ENCODE measurements around the gene RNPEP.

RNPEP gene

GRCh38 chr1:201982082-201982622, 296 bp upstream of the RNPEP start:
- CTCF ChIA-PET, result interaction anchor here (0.8 to 3.0 kb wide), 5 partner anchors 10 to 134 kb away, joined by 3 to 15 read pairs (median 3); no protein-coding TSS in a partner anchor
- Histone ChIP-seq H3K4me3 (ENCODE audit: control insufficient read depth in 1 of 7, extremely low read depth in 1 of 7, insufficient read depth in 4 of 7, low read depth in 2 of 7, low read length in 6 of 7) (peak overlapping the region; percentile 66 to 90 (median 75)), H3K36me3 (ENCODE audit: control insufficient read depth in 4 of 4, insufficient read depth in 4 of 4, low read length in 3 of 4) (peaks cover 0 to 5% (median 1%) of the 10 kb centered on the region in 4 experiments), H3K27me3 (replicated peaks in 2 of 5; ENCODE audit: control insufficient read depth in 4 of 5, insufficient read depth in 5 of 5, low read length in 4 of 5) (no peaks in the 10 kb centered on the region), H3K27ac (ENCODE audit: insufficient read depth in 1 of 2, low read depth in 1 of 2, low read length in 2 of 2, poor library complexity in 1 of 2, severe bottlenecking in 2 of 2) (no peak overlapping the region), H3K4me1 (ENCODE audit: control extremely low read depth in 1 of 4, control insufficient read depth in 4 of 4, insufficient read depth in 4 of 4, low read length in 3 of 4) (peaks cover 2 to 15% (median 15%) of the 10 kb centered on the region in 4 experiments), H3K9me3 (ENCODE audit: control extremely low read depth in 1 of 5, control insufficient read depth in 4 of 5, insufficient read depth in 2 of 5, low read depth in 1 of 5, low read length in 4 of 5) (no peaks in the 10 kb centered on the region)
- POLR2A ChIA-PET, result no interaction called here
- DNase-seq, result no peak
- 15% methylated on average over 22 of the region's 31 CpGs for WGBS (ENCODE audit: insufficient coverage)

DNA sequence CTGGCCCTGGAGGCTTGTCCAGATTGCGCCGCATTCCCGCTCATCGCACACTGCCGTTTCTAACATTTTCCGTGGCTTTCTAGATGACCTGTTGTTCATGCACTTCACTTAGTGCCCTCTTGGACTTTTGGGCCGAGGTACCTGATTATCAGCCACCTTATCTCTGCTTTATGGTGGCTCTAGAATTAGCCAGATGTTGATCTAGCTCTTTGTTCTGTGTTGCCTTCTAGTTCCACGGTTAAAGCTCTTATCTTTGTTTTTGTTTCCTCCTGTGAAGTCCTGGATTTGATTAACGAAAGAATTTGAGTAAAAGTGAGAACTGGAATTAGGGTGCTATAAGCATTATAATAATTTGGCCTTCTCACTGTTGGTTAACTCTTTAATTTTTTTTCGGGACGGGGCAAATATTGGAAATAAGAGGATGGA, 945 bp downstream of the RNPEP start:
- POLR2A ChIA-PET, result no interaction called here
- H3K4me3 ChIP-seq (ENCODE audit: control insufficient read depth in 1 of 7, extremely low read depth in 1 of 7, insufficient read depth in 4 of 7, low read depth in 2 of 7, low read length in 6 of 7), result peak overlapping the region; percentile 66 to 90 (median 75)
- peak overlapping the region; percentile 7 to 75 for H3K27ac ChIP-seq (ENCODE audit: insufficient read depth in 1 of 2, low read depth in 1 of 2, low read length in 2 of 2, poor library complexity in 1 of 2, severe bottlenecking in 2 of 2)
- DNase-seq, result peak in 1 of 3 donors; percentile 52
- H3K9me3 ChIP-seq (ENCODE audit: control extremely low read depth in 1 of 5, control insufficient read depth in 4 of 5, insufficient read depth in 2 of 5, low read depth in 1 of 5, low read length in 4 of 5), result no peaks in the 10 kb centered on the region
- peaks cover 2 to 15% (median 15%) of the 10 kb centered on the region in 4 experiments for H3K4me1 ChIP-seq (ENCODE audit: control extremely low read depth in 1 of 4, control insufficient read depth in 4 of 4, insufficient read depth in 4 of 4, low read length in 3 of 4)
- no peaks in the 10 kb centered on the region for H3K27me3 ChIP-seq (replicated peaks in 2 of 5; ENCODE audit: control insufficient read depth in 4 of 5, insufficient read depth in 5 of 5, low read length in 4 of 5)
- peaks cover 0 to 6% (median 2%) of the 10 kb centered on the region in 4 experiments for H3K36me3 ChIP-seq (ENCODE audit: control insufficient read depth in 4 of 4, insufficient read depth in 4 of 4, low read length in 3 of 4)
- CTCF ChIA-PET, result interaction anchor here (0.8 to 4.9 kb wide), 6 partner anchors 11 to 100 kb away, joined by 3 to 16 read pairs (median 5); no protein-coding TSS in a partner anchor
- 17% methylated on average over 11 of the region's 11 CpGs for WGBS (ENCODE audit: insufficient coverage)

DNA sequence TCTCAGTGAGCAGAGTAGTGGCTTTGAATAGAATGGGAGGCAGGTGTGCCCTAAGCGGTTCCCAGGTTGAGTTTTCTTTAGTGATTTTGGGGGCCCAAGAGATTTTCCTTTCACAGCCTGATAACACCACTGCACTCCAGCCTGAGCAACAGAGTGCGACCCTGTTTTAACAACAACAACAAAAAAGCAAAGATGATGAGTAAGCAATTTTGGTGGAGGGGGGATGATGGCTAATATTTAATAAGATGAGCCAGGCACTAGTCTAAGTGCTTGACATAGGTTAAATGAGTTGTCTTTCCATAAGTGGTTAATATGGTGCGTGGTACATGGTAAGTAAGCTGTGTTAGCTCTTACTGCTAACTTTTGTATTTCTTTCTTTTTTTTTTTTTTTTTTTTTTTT, 2.0 kb downstream of the RNPEP start:
- DNase-seq, result no peak
- no peaks in the 10 kb centered on the region for H3K9me3 ChIP-seq (ENCODE audit: control extremely low read depth in 1 of 5, control insufficient read depth in 4 of 5, insufficient read depth in 2 of 5, low read depth in 1 of 5, low read length in 4 of 5)
- ChIA-PET CTCF (interaction anchor here (0.8 to 4.9 kb wide), 6 partner anchors 16 to 472 kb away, joined by 3 to 16 read pairs (median 4); no protein-coding TSS in a partner anchor), POLR2A (interaction anchor here (0.7 kb wide), 1 partner anchor 97 kb away, joined by 3 read pairs; no protein-coding TSS in a partner anchor)
- peaks cover 2 to 16% (median 8%) of the 10 kb centered on the region in 4 experiments for H3K36me3 ChIP-seq (ENCODE audit: control insufficient read depth in 4 of 4, insufficient read depth in 4 of 4, low read length in 3 of 4)
- 100% methylated on average over 2 of the region's 3 CpGs for WGBS (ENCODE audit: insufficient coverage)
- H3K27me3 ChIP-seq (replicated peaks in 2 of 5; ENCODE audit: control insufficient read depth in 4 of 5, insufficient read depth in 5 of 5, low read length in 4 of 5), result no peaks in the 10 kb centered on the region
- H3K27ac ChIP-seq (ENCODE audit: insufficient read depth in 1 of 2, low read depth in 1 of 2, low read length in 2 of 2, poor library complexity in 1 of 2, severe bottlenecking in 2 of 2), result no peak overlapping the region
- no peak overlapping the region for H3K4me3 ChIP-seq (ENCODE audit: control insufficient read depth in 1 of 7, extremely low read depth in 1 of 7, insufficient read depth in 4 of 7, low read depth in 2 of 7, low read length in 6 of 7)
- peaks cover 2 to 15% (median 15%) of the 10 kb centered on the region in 4 experiments for H3K4me1 ChIP-seq (ENCODE audit: control extremely low read depth in 1 of 4, control insufficient read depth in 4 of 4, insufficient read depth in 4 of 4, low read length in 3 of 4)

DNA sequence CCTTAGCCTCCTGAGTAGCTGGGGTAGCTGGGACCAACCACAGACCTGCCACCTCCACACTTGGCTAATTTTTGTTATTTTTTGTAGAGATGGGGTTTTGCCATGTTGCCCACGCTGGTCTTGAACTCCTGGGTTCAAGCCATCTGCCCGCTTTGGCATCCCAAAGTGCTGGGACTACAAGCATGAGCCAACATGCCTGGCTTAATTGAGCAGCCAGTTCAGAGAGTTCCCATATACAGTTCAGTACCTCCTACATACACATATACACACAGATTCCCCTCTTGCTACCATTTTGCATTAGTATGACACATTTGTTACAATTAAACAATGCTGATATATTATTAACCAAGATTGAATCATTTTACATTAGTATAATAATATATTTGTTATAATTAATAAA, 2.9 kb downstream of the RNPEP start:
- CTCF ChIA-PET, result interaction anchor here (1.0 to 4.9 kb wide), 3 partner anchors 15 to 473 kb away, joined by 3 to 16 read pairs (median 4); no protein-coding TSS in a partner anchor
- POLR2A ChIA-PET, result no interaction called here
- 83% methylated on average over 2 of the region's 2 CpGs for WGBS (ENCODE audit: insufficient coverage)
- Histone ChIP-seq H3K4me1 (ENCODE audit: control extremely low read depth in 1 of 4, control insufficient read depth in 4 of 4, insufficient read depth in 4 of 4, low read length in 3 of 4) (peaks cover 2 to 15% (median 15%) of the 10 kb centered on the region in 4 experiments), H3K27ac (ENCODE audit: insufficient read depth in 1 of 2, low read depth in 1 of 2, low read length in 2 of 2, poor library complexity in 1 of 2, severe bottlenecking in 2 of 2) (no peak overlapping the region), H3K27me3 (replicated peaks in 2 of 5; ENCODE audit: control insufficient read depth in 4 of 5, insufficient read depth in 5 of 5, low read length in 4 of 5) (no peaks in the 10 kb centered on the region), H3K36me3 (ENCODE audit: control insufficient read depth in 4 of 4, insufficient read depth in 4 of 4, low read length in 3 of 4) (peaks cover 6 to 23% (median 15%) of the 10 kb centered on the region in 4 experiments), H3K9me3 (ENCODE audit: control extremely low read depth in 1 of 5, control insufficient read depth in 4 of 5, insufficient read depth in 2 of 5, low read depth in 1 of 5, low read length in 4 of 5) (no peaks in the 10 kb centered on the region), H3K4me3 (ENCODE audit: control insufficient read depth in 1 of 7, extremely low read depth in 1 of 7, insufficient read depth in 4 of 7, low read depth in 2 of 7, low read length in 6 of 7) (no peak overlapping the region)
- no peak for DNase-seq

DNA sequence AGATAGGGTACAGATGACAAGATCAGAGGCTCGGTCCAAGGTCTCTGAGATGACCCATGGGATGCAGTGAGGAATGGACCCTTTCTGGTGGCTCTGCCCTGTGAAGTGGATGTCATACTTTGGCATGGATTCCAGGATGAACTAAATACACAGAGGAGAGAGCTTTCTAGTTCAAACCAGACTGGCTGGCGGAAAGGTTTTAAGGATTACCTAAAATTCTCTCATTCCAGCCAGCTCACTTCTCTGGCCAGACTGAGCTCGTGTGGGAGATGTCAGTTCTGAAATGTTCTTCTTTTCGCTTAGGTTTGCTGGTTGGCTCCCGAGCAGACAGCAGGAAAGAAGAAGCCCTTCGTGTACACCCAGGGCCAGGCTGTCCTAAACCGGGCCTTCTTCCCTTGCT, 6.2 kb downstream of the RNPEP start:
- H3K36me3 ChIP-seq (ENCODE audit: control insufficient read depth in 4 of 4, insufficient read depth in 4 of 4, low read length in 3 of 4), result peaks cover 9 to 51% (median 34%) of the 10 kb centered on the region in 4 experiments
- H3K4me3 ChIP-seq (ENCODE audit: control insufficient read depth in 1 of 7, extremely low read depth in 1 of 7, insufficient read depth in 4 of 7, low read depth in 2 of 7, low read length in 6 of 7), result no peak overlapping the region
- H3K9me3 ChIP-seq (ENCODE audit: control extremely low read depth in 1 of 5, control insufficient read depth in 4 of 5, insufficient read depth in 2 of 5, low read depth in 1 of 5, low read length in 4 of 5), result no peaks in the 10 kb centered on the region
- H3K27me3 ChIP-seq (replicated peaks in 2 of 5; ENCODE audit: control insufficient read depth in 4 of 5, insufficient read depth in 5 of 5, low read length in 4 of 5), result no peaks in the 10 kb centered on the region
- ChIA-PET CTCF (interaction anchor here (0.8 to 2.0 kb wide), 4 partner anchors 10 to 127 kb away, joined by 3 to 6 read pairs (median 3); no protein-coding TSS in a partner anchor), POLR2A (no interaction called here)
- no peak overlapping the region for H3K27ac ChIP-seq (ENCODE audit: insufficient read depth in 1 of 2, low read depth in 1 of 2, low read length in 2 of 2, poor library complexity in 1 of 2, severe bottlenecking in 2 of 2)
- peaks cover 0 to 3% (median 2%) of the 10 kb centered on the region in 4 experiments for H3K4me1 ChIP-seq (ENCODE audit: control extremely low read depth in 1 of 4, control insufficient read depth in 4 of 4, insufficient read depth in 4 of 4, low read length in 3 of 4)
- DNase-seq, result no peak
- WGBS (ENCODE audit: insufficient coverage), result 100% methylated on average over 6 of the region's 7 CpGs

GRCh38 chr1:201989354-201990128, 7.1 kb downstream of the RNPEP start:
- no peak overlapping the region for H3K4me3 ChIP-seq (ENCODE audit: control insufficient read depth in 1 of 7, extremely low read depth in 1 of 7, insufficient read depth in 4 of 7, low read depth in 2 of 7, low read length in 6 of 7)
- ChIA-PET POLR2A (no interaction called here), CTCF (interaction anchor here (1.0 to 2.0 kb wide), 3 partner anchors 10 to 18 kb away, joined by 3 to 6 read pairs (median 3); no protein-coding TSS in a partner anchor)
- H3K27me3 ChIP-seq (replicated peaks in 2 of 5; ENCODE audit: control insufficient read depth in 4 of 5, insufficient read depth in 5 of 5, low read length in 4 of 5), result no peaks in the 10 kb centered on the region
- H3K36me3 ChIP-seq (ENCODE audit: control insufficient read depth in 4 of 4, insufficient read depth in 4 of 4, low read length in 3 of 4), result peaks cover 9 to 60% (median 38%) of the 10 kb centered on the region in 4 experiments
- H3K4me1 ChIP-seq (ENCODE audit: control extremely low read depth in 1 of 4, control insufficient read depth in 4 of 4, insufficient read depth in 4 of 4, low read length in 3 of 4), result no peaks in the 10 kb centered on the region
- 98% methylated on average over 7 of the region's 10 CpGs for WGBS (ENCODE audit: insufficient coverage)
- H3K9me3 ChIP-seq (ENCODE audit: control extremely low read depth in 1 of 5, control insufficient read depth in 4 of 5, insufficient read depth in 2 of 5, low read depth in 1 of 5, low read length in 4 of 5), result no peaks in the 10 kb centered on the region
- H3K27ac ChIP-seq (ENCODE audit: insufficient read depth in 1 of 2, low read depth in 1 of 2, low read length in 2 of 2, poor library complexity in 1 of 2, severe bottlenecking in 2 of 2), result no peak overlapping the region
- no peak for DNase-seq

Measured in common myeloid progenitor, CD34-positive (primary cell).